Vagina (tissue), 2 donors: Measurements from ENCODE around the gene PFDN1. TPM values are rescaled to one million over a fixed set of nuclear protein-coding genes. Genes with fewer than 3 reads are reported as not detected.

Experiments
- DNase-seq, 2 donors: peaks; one replicate each; pipeline ENCODE4 v3.0.0-alpha.2; 2017; ENCODE audit errors: extremely low spot score in 2 of 2
- H3K27ac ChIP-seq: fragments of 200-600 bp; sonication (generic); one replicate; pipeline ENCODE4 v1.5.1; 2019
- H3K27me3 ChIP-seq: fragments of 200-600 bp; sonication (generic); one replicate; pipeline ENCODE4 v1.5.1; 2019
- H3K36me3 ChIP-seq, 2 donors: fragments of 200-600 bp; sonication (generic); one replicate each; pipeline ENCODE4 v1.5.1; 2017 to 2019
- H3K4me1 ChIP-seq: fragments of 200-600 bp; sonication (generic); one replicate; pipeline ENCODE4 v1.5.1; 2019
- H3K4me3 ChIP-seq, 2 donors: fragments of 200-600 bp; sonication (generic); 1 replicate in 1 of 2; 2 replicates in 1 of 2; pipeline ENCODE4 v1.5.1; 2016 to 2019
- H3K9me3 ChIP-seq: fragments of 200-600 bp; sonication (generic); one replicate; pipeline ENCODE4 v1.5.1; 2019
- POLR2A ChIP-seq, 2 donors: fragments of 450-650 bp; IDR thresholded peaks; one replicate each; pipeline ENCODE4 v1.6.1; 2017; ENCODE audit warnings: antibody characterized with exemption in 2 of 2, mild to moderate bottlenecking in 2 of 2, moderate library complexity in 2 of 2
- POLR2AphosphoS5 ChIP-seq, 2 donors: sonication (generic); formaldehyde crosslinking; IDR thresholded peaks; one replicate each; pipeline ENCODE4 v1.9.0; 2017; ENCODE audit warnings: antibody characterized with exemption in 2 of 2, mild to moderate bottlenecking in 2 of 2, low read depth in 1 of 2; ENCODE audit not compliant: insufficient read depth in 1 of 2
- intact Hi-C: fragments of 100-400 bp; cut with DNase I; formaldehyde crosslinking; loops from one replicate; pipeline ENCODE4 v1.15.1; 2023
- total RNA-seq: library from RNA; depleted of rRNA; stranded (reverse); fragments of >200 nt; gene quantifications from one replicate; pipeline ENCODE4 v1.2.3, GENCODE V29; 2016
- TF ChIP-seq, protein P1 (sequence below), 3 experiments: fragments of 450-650 bp in 2 of 3; fragments of 200-600 bp in 1 of 3; sonication (generic) in 1 of 3; IDR thresholded peaks; one replicate each; pipeline ENCODE4 v1.5.1; 2017 to 2019; ENCODE audit warnings: antibody characterized with exemption in 3 of 3, mild to moderate bottlenecking in 2 of 3, moderate library complexity in 2 of 3

PFDN1 gene
- total RNA-seq, 1 donor from 2014 or later, result 94.8 TPM

DNA sequence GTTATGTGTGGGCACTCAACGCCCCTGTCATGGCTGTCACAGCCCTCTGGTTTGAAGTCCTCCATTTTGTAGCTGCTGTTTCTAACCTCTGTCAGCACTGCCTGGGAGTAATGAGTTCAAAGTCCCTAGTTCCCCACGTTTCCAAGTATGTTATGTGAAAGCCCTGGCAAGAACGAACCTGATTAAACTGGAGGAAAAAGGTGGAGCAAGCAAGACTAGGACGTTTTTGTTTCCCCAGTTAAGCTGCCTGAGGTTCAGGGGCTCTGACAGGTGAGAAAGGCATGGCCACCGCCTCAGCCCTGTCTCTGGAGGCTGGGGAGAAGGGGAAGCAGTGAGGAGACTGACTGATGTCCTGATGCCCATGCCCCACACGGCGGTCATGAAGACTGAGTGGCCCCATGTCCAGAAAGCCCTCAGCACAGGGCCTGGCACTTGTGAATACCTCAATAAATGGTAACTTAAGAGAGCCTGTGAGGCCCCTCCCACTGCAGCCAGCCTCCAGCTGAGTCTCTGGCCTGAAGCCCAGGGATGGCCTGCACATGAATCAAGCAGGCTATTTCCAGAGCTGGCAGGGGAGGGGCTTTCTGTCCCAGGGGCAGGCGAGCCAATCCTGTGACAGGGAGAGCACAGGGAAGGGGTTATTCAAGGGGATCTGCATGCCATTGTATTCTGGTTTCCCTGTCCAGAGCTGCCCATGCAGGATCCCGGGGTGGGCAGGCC lies 61.8 kb downstream of the PFDN1 start:
- Histone ChIP-seq H3K36me3 (no peaks in the 10 kb centered on the region), H3K9me3 (no peaks in the 10 kb centered on the region), H3K27ac (peak overlapping the region; percentile 63), H3K4me3 (no peak overlapping the region), H3K4me1 (peaks cover 55% of the 10 kb centered on the region), H3K27me3 (no peaks in the 10 kb centered on the region)
- TF ChIP-seq POLR2A (IDR thresholded peaks at IDR 0.05) (no peak), POLR2AphosphoS5 (IDR thresholded peaks at IDR 0.05; ENCODE audit: insufficient read depth in 1 of 2, low read depth in 1 of 2) (peak; percentile 64 to 72)
- TF ChIP-seq, protein P1, sequence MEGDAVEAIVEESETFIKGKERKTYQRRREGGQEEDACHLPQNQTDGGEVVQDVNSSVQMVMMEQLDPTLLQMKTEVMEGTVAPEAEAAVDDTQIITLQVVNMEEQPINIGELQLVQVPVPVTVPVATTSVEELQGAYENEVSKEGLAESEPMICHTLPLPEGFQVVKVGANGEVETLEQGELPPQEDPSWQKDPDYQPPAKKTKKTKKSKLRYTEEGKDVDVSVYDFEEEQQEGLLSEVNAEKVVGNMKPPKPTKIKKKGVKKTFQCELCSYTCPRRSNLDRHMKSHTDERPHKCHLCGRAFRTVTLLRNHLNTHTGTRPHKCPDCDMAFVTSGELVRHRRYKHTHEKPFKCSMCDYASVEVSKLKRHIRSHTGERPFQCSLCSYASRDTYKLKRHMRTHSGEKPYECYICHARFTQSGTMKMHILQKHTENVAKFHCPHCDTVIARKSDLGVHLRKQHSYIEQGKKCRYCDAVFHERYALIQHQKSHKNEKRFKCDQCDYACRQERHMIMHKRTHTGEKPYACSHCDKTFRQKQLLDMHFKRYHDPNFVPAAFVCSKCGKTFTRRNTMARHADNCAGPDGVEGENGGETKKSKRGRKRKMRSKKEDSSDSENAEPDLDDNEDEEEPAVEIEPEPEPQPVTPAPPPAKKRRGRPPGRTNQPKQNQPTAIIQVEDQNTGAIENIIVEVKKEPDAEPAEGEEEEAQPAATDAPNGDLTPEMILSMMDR (IDR thresholded peaks at IDR 0.05), result no peak
- no peak for DNase-seq
- intact Hi-C loops, result loop anchor here (2.0 kb wide), 1 partner anchor 108 kb away; no protein-coding TSS in a partner anchor

DNA sequence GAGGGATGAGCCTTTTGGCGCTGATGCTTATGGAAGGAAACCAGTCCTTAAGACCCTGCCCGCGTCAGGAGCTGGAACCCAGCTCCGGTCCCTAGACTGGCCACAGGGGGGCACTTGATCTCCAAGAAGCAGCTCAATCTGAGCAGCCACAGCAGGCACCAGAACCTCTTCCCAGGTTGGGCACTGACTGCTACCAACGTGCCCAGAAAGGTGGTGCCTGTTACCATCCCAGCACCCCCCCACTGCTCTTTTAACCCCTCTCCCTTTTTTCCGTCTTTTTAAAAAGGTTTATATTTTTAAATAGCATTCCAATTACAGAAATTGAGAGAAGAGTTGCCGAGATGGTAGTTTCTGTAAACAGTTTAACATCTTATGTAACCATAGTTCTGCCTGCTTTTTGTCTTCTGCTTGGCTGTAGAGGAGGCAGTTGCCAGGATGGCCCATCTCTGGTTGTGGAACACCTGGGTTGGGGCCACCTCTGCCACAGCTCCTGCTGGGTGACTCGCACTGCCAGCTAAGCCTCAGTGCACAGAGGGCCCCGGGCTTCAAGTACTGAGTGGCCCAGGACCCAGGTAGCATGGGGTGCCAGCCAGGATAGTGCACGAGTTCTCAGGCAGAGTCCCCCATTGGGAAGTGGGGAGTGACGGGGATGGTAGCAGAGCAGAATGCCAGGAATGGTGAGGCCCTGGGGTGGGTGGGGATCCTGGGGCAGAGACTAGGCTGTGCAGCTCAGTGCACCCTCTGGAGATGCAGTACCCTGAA lies 62.8 kb downstream of the PFDN1 start:
- TF ChIP-seq, protein P1 (IDR thresholded peaks at IDR 0.05), result peak; percentile 26 to 52 (median 40)
- TF ChIP-seq POLR2A (IDR thresholded peaks at IDR 0.05), result no peak
- TF ChIP-seq POLR2AphosphoS5 (IDR thresholded peaks at IDR 0.05; ENCODE audit: insufficient read depth in 1 of 2, low read depth in 1 of 2), result no peak
- no peaks in the 10 kb centered on the region for H3K9me3 ChIP-seq
- H3K4me3 ChIP-seq, result no peak overlapping the region
- peaks cover 52% of the 10 kb centered on the region for H3K4me1 ChIP-seq
- intact Hi-C loops, result loop anchor here (2.0 kb wide), 1 partner anchor 109 kb away; no protein-coding TSS in a partner anchor
- H3K27me3 ChIP-seq, result no peaks in the 10 kb centered on the region
- H3K27ac ChIP-seq, result peak overlapping the region; percentile 63
- DNase-seq, result no peak
- no peaks in the 10 kb centered on the region for H3K36me3 ChIP-seq

DNA sequence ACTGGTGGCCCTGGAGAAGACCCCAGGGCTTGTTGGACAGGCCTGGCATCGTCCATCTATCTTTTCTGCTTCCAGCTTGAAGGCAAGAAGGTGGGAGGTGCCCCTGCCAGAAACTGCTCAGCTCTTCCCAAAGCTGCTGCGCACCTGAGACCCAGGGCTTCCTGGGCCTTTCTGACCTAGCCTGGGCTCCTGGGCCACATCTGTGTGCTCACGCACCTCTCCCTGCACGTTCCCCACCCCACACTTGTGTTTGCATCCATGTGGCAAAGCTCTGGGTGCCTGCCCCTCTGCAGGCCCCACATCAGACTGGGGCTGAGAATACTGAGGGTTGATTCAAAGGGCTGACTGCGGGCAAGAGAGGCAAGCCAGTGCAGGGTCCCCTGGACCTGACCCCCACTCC lies 63.4 kb downstream of the PFDN1 start:
- Histone ChIP-seq H3K27ac (no peak overlapping the region), H3K36me3 (no peaks in the 10 kb centered on the region), H3K9me3 (no peaks in the 10 kb centered on the region), H3K4me3 (no peak overlapping the region), H3K4me1 (peaks cover 46% of the 10 kb centered on the region), H3K27me3 (no peaks in the 10 kb centered on the region)
- intact Hi-C loops, result no loop called here
- TF ChIP-seq POLR2AphosphoS5 (IDR thresholded peaks at IDR 0.05; ENCODE audit: insufficient read depth in 1 of 2, low read depth in 1 of 2) (no peak), POLR2A (IDR thresholded peaks at IDR 0.05) (no peak)
- TF ChIP-seq, protein P1 (IDR thresholded peaks at IDR 0.05), result no peak
- DNase-seq, result no peak

DNA sequence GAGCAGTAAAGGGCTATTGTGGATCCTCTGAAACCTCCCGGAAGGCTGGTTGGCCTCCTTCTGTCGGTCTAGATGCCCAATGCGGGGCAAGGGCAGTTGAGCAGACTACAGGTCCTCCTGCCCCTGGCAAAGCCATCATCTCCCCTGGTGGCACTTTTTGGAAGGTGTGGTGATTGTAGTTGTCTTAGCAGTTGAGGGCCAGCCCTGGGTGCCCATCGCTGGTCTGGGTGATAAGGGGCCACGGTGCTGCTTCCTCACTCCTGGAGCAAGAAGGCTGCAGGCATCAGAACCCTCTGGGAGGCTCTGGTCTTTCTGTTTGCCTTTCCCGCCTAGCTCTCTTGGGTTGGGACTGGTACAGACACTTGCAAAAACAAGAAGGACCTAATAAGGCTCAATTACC lies 64.1 kb downstream of the PFDN1 start:
- no peak overlapping the region for H3K4me3 ChIP-seq
- H3K27ac ChIP-seq, result no peak overlapping the region
- intact Hi-C loops, result no loop called here
- H3K4me1 ChIP-seq, result peaks cover 44% of the 10 kb centered on the region
- H3K27me3 ChIP-seq, result no peaks in the 10 kb centered on the region
- no peak for DNase-seq
- H3K36me3 ChIP-seq, result no peaks in the 10 kb centered on the region
- TF ChIP-seq POLR2AphosphoS5 (IDR thresholded peaks at IDR 0.05; ENCODE audit: insufficient read depth in 1 of 2, low read depth in 1 of 2) (no peak), POLR2A (IDR thresholded peaks at IDR 0.05) (no peak)
- TF ChIP-seq, protein P1 (IDR thresholded peaks at IDR 0.05), result no peak
- H3K9me3 ChIP-seq, result no peaks in the 10 kb centered on the region
